OCI-LY7 (cell line): ENCODE measurements around the gene PXDN.

Experiments
- EZH2phosphoT487 ChIP-seq: fragments of 200-600 bp; sonication (generic); IDR thresholded peaks from 2 replicates; pipeline ENCODE4 v1.6.1; 2018; ENCODE audit warnings: low read depth, borderline replicate concordance, mild to moderate bottlenecking, mixed run types, antibody characterized with exemption, low read length, moderate library complexity, mixed read lengths
- TF ChIP-seq, protein P1 (sequence below): fragments of 200-600 bp; sonication (generic); conservative IDR thresholded peaks from 2 replicates; pipeline ENCODE4 v1.5.1; 2014; ENCODE audit warnings: mild to moderate bottlenecking, antibody characterized with exemption, low read length, moderate library complexity, mixed read lengths

DNA sequence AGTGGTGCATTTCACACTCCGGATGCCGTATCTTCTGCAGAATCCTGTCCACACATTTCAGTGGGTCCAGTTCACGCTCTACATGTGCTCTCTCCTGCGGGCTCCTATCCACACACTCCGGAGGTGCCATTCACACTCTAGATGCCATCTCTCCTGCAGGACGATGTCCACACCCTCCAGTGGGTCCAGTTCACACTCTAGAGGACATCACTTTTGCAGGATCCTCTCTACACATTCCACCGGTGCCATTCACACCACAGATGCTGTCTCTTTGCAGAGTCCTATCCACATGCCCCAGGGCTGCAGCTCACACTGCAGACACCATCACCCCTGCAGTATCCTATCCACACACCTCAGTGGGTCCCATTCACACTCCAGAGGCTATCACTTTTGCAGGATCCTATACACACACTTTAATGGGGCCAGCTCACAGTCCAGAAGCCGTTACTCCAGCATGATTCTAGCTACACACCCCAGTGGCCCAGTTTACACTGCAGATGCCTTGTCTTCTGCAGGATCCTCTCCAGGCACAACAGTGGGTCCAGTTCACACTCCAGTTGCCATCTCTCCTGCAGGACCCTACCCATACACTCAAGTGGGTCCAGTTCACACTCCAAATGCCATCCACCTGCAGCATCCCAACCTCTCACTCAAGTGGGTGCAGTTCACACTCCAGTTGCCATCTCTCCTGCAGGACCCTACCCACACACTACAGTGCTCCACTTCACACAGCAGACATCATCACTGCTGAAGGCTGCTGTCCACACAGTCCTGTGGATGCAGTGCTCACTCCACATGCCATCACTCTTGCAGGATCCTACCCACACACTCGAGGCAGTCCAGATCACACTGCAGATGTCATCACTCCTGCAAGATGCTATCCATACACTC, 2.1 kb upstream of the PXDN start:
- no peak for TF ChIP-seq EZH2phosphoT487
- TF ChIP-seq, protein P1, sequence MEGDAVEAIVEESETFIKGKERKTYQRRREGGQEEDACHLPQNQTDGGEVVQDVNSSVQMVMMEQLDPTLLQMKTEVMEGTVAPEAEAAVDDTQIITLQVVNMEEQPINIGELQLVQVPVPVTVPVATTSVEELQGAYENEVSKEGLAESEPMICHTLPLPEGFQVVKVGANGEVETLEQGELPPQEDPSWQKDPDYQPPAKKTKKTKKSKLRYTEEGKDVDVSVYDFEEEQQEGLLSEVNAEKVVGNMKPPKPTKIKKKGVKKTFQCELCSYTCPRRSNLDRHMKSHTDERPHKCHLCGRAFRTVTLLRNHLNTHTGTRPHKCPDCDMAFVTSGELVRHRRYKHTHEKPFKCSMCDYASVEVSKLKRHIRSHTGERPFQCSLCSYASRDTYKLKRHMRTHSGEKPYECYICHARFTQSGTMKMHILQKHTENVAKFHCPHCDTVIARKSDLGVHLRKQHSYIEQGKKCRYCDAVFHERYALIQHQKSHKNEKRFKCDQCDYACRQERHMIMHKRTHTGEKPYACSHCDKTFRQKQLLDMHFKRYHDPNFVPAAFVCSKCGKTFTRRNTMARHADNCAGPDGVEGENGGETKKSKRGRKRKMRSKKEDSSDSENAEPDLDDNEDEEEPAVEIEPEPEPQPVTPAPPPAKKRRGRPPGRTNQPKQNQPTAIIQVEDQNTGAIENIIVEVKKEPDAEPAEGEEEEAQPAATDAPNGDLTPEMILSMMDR, result no peak
